ENCODE data around the gene PCDHA5. TPM values are rescaled to one million over a fixed set of nuclear protein-coding genes. Genes with fewer than 3 reads are reported as not detected.
"Not testable (repeated sequence)": the region's sequence is repeated elsewhere in the genome, so short reads cannot be mapped to it uniquely, and the experiment has no call there.

The PCDHA5 gene
- total RNA-seq, 4 donors from 2014 or later = 0.39 to 2.7 (median 0.54) TPM

- Histone ChIP-seq H3K9me3 (peaks cover 0 to 62% (median 6%) of the 10 kb centered on the region in 4 donors), H3K36me3 (peaks cover 0 to 3% (median 0%) of the 10 kb centered on the region in 3 donors), H3K4me3 (no peak overlapping the region), H3K27me3 (no peaks in the 10 kb centered on the region), H3K27ac (no peak overlapping the region), H3K4me1 (no peaks in the 10 kb centered on the region)
- 76 to 77% methylated on average over 11 to 39 of the region's 43 CpGs for WGBS, 2 donors
- TF ChIP-seq CTCF (IDR thresholded peaks at IDR 0.05) (no peak), EP300 (IDR thresholded peaks at IDR 0.05) (no peak), POLR2A (IDR thresholded peaks at IDR 0.05) (no peak)
- DNase-seq (ENCODE audit: low spot score in 2 of 2) = no peak
These were observed 12.5 kb upstream of the PCDHA5 start for GRCh38 chr5:140808889-140809291.

- no peaks in the 10 kb centered on the region for H3K36me3 ChIP-seq
- peaks cover 0 to 42% (median 4%) of the 10 kb centered on the region in 4 donors for H3K9me3 ChIP-seq
- no peaks in the 10 kb centered on the region for H3K4me1 ChIP-seq
- DNase-seq (ENCODE audit: low spot score in 2 of 2) = no peak
- TF ChIP-seq CTCF (IDR thresholded peaks at IDR 0.05) (no peak), EP300 (IDR thresholded peaks at IDR 0.05) (no peak), POLR2A (IDR thresholded peaks at IDR 0.05) (no peak)
- H3K27ac ChIP-seq = no peak overlapping the region
- 26 to 28% methylated on average over 6 of the region's 6 CpGs for WGBS, 2 donors
- no peak overlapping the region for H3K4me3 ChIP-seq
- H3K27me3 ChIP-seq = no peaks in the 10 kb centered on the region
These were observed 842 bp downstream of the PCDHA5 start for GRCh38 chr5:140822281-140822629.

GRCh38 chr5:140822969-140823368 is 1.6 kb downstream of the PCDHA5 start:
- not testable (repeated sequence) for H3K4me1 ChIP-seq; H3K27ac ChIP-seq; DNase-seq (ENCODE audit: low spot score in 2 of 2); H3K36me3 ChIP-seq; H3K4me3 ChIP-seq; H3K27me3 ChIP-seq
- H3K9me3 ChIP-seq = peaks cover 0 to 47% (median 5%) of the 10 kb centered on the region in 4 donors
- WGBS, 2 donors = 58 to 70% methylated on average over 22 to 43 of the region's 48 CpGs

GRCh38 chr5:140823475-140823874 is 2.1 kb downstream of the PCDHA5 start:
- Histone ChIP-seq H3K4me1 (no peaks in the 10 kb centered on the region), H3K27ac (no peak overlapping the region), H3K9me3 (peaks cover 0 to 52% (median 6%) of the 10 kb centered on the region in 4 donors), H3K36me3 (no peaks in the 10 kb centered on the region), H3K27me3 (no peaks in the 10 kb centered on the region), H3K4me3 (no peak overlapping the region)
- WGBS, 2 donors = 61 to 64% methylated on average over 12 to 33 of the region's 38 CpGs
- TF ChIP-seq EP300 (IDR thresholded peaks at IDR 0.05) (no peak), POLR2A (IDR thresholded peaks at IDR 0.05) (no peak), CTCF (IDR thresholded peaks at IDR 0.05) (no peak)
- no peak for DNase-seq (ENCODE audit: low spot score in 2 of 2)

GRCh38 chr5:140827704-140828361 is 6.4 kb downstream of the PCDHA5 start, which contains the start of gene PCDHA6:
Gene PCDHA6, plus strand, starts transcription at chr5:140827960. Its CDS starts 132 bp downstream, at chr5:140828092.
- peaks cover 0 to 62% (median 4%) of the 10 kb centered on the region in 4 donors for H3K9me3 ChIP-seq
- no peak within 1 kb of the TSS for H3K27ac ChIP-seq
- TF ChIP-seq POLR2A (IDR thresholded peaks at IDR 0.05) (no peak), CTCF (IDR thresholded peaks at IDR 0.05) (peak in 1 of 5 experiments; percentile 15)
- H3K36me3 ChIP-seq = peaks cover 0 to 10% (median 0%) of the 10 kb centered on the region in 3 donors
- H3K4me1 ChIP-seq = no peaks in the 10 kb centered on the region
- WGBS, 2 donors = 21% methylated on average over 27 of the region's 27 CpGs
- peak within 1 kb of the TSS in 1 of 4 donors; percentile 34 for H3K4me3 ChIP-seq
- no peaks in the 10 kb centered on the region for H3K27me3 ChIP-seq
- DNase-seq (ENCODE audit: low spot score in 2 of 2) = no peak

Data from tibial nerve (tissue), 4 donors.